GM12878 (cell line): ENCODE measurements around the gene CBARP. TPM values are rescaled to one million over a fixed set of nuclear protein-coding genes. Genes with fewer than 3 reads are reported as not detected.

ENCODE experiments used
- ATF7 ChIP-seq: fragments of 450-650 bp; IDR thresholded peaks from 2 replicates; pipeline ENCODE4 v1.6.1; 2016; ENCODE audit warnings: low read depth, mild to moderate bottlenecking
- BMI1 ChIP-seq: fragments of 450-650 bp; IDR thresholded peaks from 2 replicates; pipeline ENCODE4 v1.6.1; 2016; ENCODE audit warnings: mild to moderate bottlenecking, moderate library complexity, borderline replicate concordance
- CBX5 ChIP-seq: sonication (generic); IDR thresholded peaks from 2 replicates; pipeline ENCODE4 v1.6.1; 2016; ENCODE audit warnings: low read depth, moderate library complexity, mild to moderate bottlenecking, inconsistent platforms
- CEBPB ChIP-seq, 2 experiments: fragments of 150-350 bp in 1 of 2; IDR thresholded peaks; 2 replicates each; pipeline ENCODE4 v1.6.1; 2012 to 2014; ENCODE audit warnings: low read depth in 2 of 2, low read length in 2 of 2, borderline replicate concordance in 1 of 2, inconsistent platforms in 1 of 2
- CHD1 ChIP-seq: IDR thresholded peaks from 2 replicates; pipeline ENCODE4 v1.6.1; 2012; ENCODE audit warnings: low read depth, low read length, improper control_type of control experiment
- CREB1 ChIP-seq: IDR thresholded peaks from 2 replicates; pipeline ENCODE4 v1.6.1; 2012; ENCODE audit warnings: low read depth, mild to moderate bottlenecking, inconsistent platforms
- DPF2 ChIP-seq: fragments of 450-650 bp; IDR thresholded peaks from 2 replicates; pipeline ENCODE4 v1.6.1; 2017; ENCODE audit warnings: mild to moderate bottlenecking
- EGR1 ChIP-seq, 2 experiments: IDR thresholded peaks; 1 replicate in 1 of 2; 2 replicates in 1 of 2; pipeline ENCODE4 v1.6.1; 2011 to 2012; ENCODE audit warnings: low read depth in 2 of 2, low read length in 2 of 2, borderline replicate concordance in 1 of 2, mild to moderate bottlenecking in 1 of 2, moderate library complexity in 1 of 2
- ESRRA ChIP-seq: IDR thresholded peaks from 2 replicates; pipeline ENCODE4 v1.6.1; 2012; ENCODE audit warnings: mild to moderate bottlenecking, low read length, improper control_type of control experiment
- ETV6 ChIP-seq, 2 experiments: fragments of 450-650 bp in 1 of 2; IDR thresholded peaks in 1 of 2; conservative IDR thresholded peaks in 1 of 2; 2 replicates each; pipeline ENCODE4 v1.6.1; 2014; ENCODE audit warnings: antibody characterized with exemption in 1 of 2, borderline replicate concordance in 1 of 2, low read depth in 1 of 2, mild to moderate bottlenecking in 1 of 2, moderate library complexity in 1 of 2
- GABPA ChIP-seq: IDR thresholded peaks from 2 replicates; pipeline ENCODE4 v1.6.1; 2014; ENCODE audit warnings: antibody characterized with exemption, low read depth, mild to moderate bottlenecking, inconsistent platforms
- HDAC2 ChIP-seq: fragments of 200-600 bp; sonication (generic); IDR thresholded peaks from 2 replicates; pipeline ENCODE4 v1.6.1; 2017
- HDGF ChIP-seq: fragments of 450-650 bp; IDR thresholded peaks from 2 replicates; pipeline ENCODE4 v1.6.1; 2016; ENCODE audit warnings: antibody characterized with exemption
- JUND ChIP-seq: IDR thresholded peaks from 2 replicates; pipeline ENCODE4 v1.6.1; 2012; ENCODE audit warnings: low read depth, mild to moderate bottlenecking, low read length, improper control_type of control experiment, moderate library complexity
- LARP7 ChIP-seq: fragments of 450-650 bp; IDR thresholded peaks from 2 replicates; pipeline ENCODE4 v1.6.1; 2017; ENCODE audit warnings: mild to moderate bottlenecking
- MYB ChIP-seq: fragments of 150-350 bp; IDR thresholded peaks from 2 replicates; pipeline ENCODE4 v1.6.1; 2014; ENCODE audit warnings: mild to moderate bottlenecking, low read depth, low read length, borderline replicate concordance
- NR2C1 ChIP-seq: fragments of 450-650 bp; IDR thresholded peaks from 2 replicates; pipeline ENCODE4 v1.6.1; 2017; ENCODE audit warnings: antibody characterized with exemption, mild to moderate bottlenecking, moderate library complexity
- POLR2A ChIP-seq: IDR thresholded peaks from 2 replicates; pipeline ENCODE4 v1.6.1; 2011; ENCODE audit warnings: low read depth, mild to moderate bottlenecking, low read length
- RAD51 ChIP-seq: fragments of 450-650 bp; IDR thresholded peaks from 2 replicates; pipeline ENCODE4 v1.6.1; 2016; ENCODE audit warnings: moderate library complexity, mild to moderate bottlenecking, inconsistent platforms
- RBBP5 ChIP-seq: fragments of 200-600 bp; sonication (generic); conservative IDR thresholded peaks from 2 replicates; pipeline ENCODE4 v1.6.1; 2016
- SP1 ChIP-seq: IDR thresholded peaks from one replicate; pipeline ENCODE4 v1.6.1; 2011; ENCODE audit warnings: low read depth, low read length
- TAF1 ChIP-seq: IDR thresholded peaks from 2 replicates; pipeline ENCODE4 v1.6.1; 2011; ENCODE audit warnings: mild to moderate bottlenecking, low read depth, low read length, borderline replicate concordance
- TBL1XR1 ChIP-seq: IDR thresholded peaks from 2 replicates; pipeline ENCODE4 v1.6.1; 2012; ENCODE audit warnings: low read depth, low read length, improper control_type of control experiment
- TCF3 ChIP-seq: IDR thresholded peaks from 2 replicates; pipeline ENCODE4 v1.6.1; 2012; ENCODE audit warnings: low read depth, mild to moderate bottlenecking, low read length, borderline replicate concordance; ENCODE audit not compliant: insufficient read depth
- ZNF24 ChIP-seq: fragments of 450-650 bp; IDR thresholded peaks from 2 replicates; pipeline ENCODE4 v1.6.1; 2017; ENCODE audit warnings: antibody characterized with exemption, mild to moderate bottlenecking
- polyA plus RNA-seq, 11 experiments: library from polyadenylated mRNA; depleted of rRNA in 4 of 11; unstranded in 6 of 11; stranded (reverse) in 5 of 11; fragments of >200 nt; fragmentation: Nextera tagmentation in 4 of 11; fragmentation: Illumina TruSeq in 1 of 11; extraction: Ambion mirVana in 4 of 11; extraction: Trizol in 1 of 11; gene quantifications; 1 replicate in 1 of 11; 2 replicates in 10 of 11; pipeline versions ENCODE4 v1.2.1 to v1.2.3, GENCODE V29; 2011 to 2016; ENCODE audit warnings: inconsistent platforms in 2 of 11, missing spikeins in 2 of 11, low read depth in 1 of 11
- total RNA-seq, 4 experiments: library from RNA; depleted of rRNA in 3 of 4; stranded (reverse); fragments of >200 nt in 3 of 4; fragmentation: Illumina TruSeq in 1 of 4; extraction: Trizol in 1 of 4; gene quantifications; 2 replicates each; pipeline versions ENCODE4 v1.2.1 to v1.2.3, GENCODE V29; 2013 to 2021
- TF ChIP-seq, protein P1 (sequence below): fragments of 450-650 bp; IDR thresholded peaks from 2 replicates; pipeline ENCODE4 v1.6.1; 2017; ENCODE audit warnings: mild to moderate bottlenecking, low read depth, inconsistent platforms; ENCODE audit not compliant: poor library complexity, severe bottlenecking
- TF ChIP-seq, protein P2 (sequence below): IDR thresholded peaks from 2 replicates; pipeline ENCODE4 v1.6.1; 2012; ENCODE audit warnings: low read depth, low read length, improper control_type of control experiment
- TF ChIP-seq, protein P3 (sequence below): fragments of 450-650 bp; IDR thresholded peaks from 2 replicates; pipeline ENCODE4 v1.6.1; 2017; ENCODE audit warnings: mild to moderate bottlenecking, moderate library complexity

The CBARP gene
- total and polyA plus RNA-seq, 10 of the 15 experiments (the other 5 are each of a cell fraction or from before 2014, with no cell fraction given), result 0.04 to 0.59 (median 0.18) TPM; not detected in 3

DNA sequence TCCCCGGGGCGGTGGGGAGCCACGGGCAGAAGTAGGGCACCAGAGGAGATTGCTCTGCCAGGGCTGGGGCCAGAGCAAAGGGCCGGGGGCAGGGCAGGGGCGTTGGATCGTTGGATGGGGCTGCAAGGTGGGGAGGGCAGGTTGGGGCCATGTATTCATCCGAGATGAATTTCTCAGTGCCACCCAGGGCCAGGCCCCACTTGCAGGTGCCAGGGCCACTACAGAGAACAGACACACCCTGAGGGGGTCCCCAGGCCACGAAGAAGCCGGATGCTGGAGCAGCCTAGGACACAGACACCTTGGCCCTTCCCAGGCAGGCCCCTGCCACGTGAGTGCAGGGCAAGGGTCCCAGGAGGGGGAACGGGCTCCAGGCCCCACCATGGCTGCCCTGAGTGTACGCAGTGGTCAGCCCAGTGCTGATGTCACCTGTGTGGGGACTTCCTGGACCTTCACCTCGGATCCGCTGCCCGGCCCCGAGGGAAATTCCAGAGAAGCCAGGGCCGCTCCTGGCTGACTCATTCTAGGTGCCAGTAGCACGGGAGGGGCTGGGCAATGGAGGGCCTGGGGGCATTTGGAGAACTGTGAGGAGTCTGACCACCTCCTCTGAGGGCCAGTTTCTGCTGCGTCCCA is 54.1 kb downstream of the CBARP start (continued):
- peak in 1 of 2 experiments; percentile 44; a peak in 1 of 4 replicates for TF ChIP-seq ETV6 (conservative IDR thresholded peaks at IDR 0.05 in 1 of 2, IDR thresholded peaks at IDR 0.05 in 1 of 2; ENCODE audit: borderline replicate concordance in 1 of 2, low read depth in 1 of 2)
- no peak for TF ChIP-seq GABPA
- TF ChIP-seq MYB, result no peak
- TF ChIP-seq CREB1, result 0 out of 2 replicates have a peak, but pooled peaks have one; percentile 41
- no peak for TF ChIP-seq RBBP5
- peak; percentile 16 for TF ChIP-seq SP1
- no peak for TF ChIP-seq CBX5
- TF ChIP-seq ATF7, result peak; percentile 72
- TF ChIP-seq EGR1 (IDR thresholded peaks at IDR 0.05; ENCODE audit: borderline replicate concordance in 1 of 2, low read depth in 2 of 2, low read length in 2 of 2), result no peak
- TF ChIP-seq, protein P1, sequence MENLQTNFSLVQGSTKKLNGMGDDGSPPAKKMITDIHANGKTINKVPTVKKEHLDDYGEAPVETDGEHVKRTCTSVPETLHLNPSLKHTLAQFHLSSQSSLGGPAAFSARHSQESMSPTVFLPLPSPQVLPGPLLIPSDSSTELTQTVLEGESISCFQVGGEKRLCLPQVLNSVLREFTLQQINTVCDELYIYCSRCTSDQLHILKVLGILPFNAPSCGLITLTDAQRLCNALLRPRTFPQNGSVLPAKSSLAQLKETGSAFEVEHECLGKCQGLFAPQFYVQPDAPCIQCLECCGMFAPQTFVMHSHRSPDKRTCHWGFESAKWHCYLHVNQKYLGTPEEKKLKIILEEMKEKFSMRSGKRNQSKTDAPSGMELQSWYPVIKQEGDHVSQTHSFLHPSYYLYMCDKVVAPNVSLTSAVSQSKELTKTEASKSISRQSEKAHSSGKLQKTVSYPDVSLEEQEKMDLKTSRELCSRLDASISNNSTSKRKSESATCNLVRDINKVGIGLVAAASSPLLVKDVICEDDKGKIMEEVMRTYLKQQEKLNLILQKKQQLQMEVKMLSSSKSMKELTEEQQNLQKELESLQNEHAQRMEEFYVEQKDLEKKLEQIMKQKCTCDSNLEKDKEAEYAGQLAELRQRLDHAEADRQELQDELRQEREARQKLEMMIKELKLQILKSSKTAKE, result peak; percentile 43
- no peak for TF ChIP-seq RAD51
- TF ChIP-seq ZNF24, result no peak
- no peak for TF ChIP-seq CEBPB (IDR thresholded peaks at IDR 0.05; ENCODE audit: borderline replicate concordance in 1 of 2, low read depth in 2 of 2, low read length in 2 of 2)
- TF ChIP-seq, protein P2, sequence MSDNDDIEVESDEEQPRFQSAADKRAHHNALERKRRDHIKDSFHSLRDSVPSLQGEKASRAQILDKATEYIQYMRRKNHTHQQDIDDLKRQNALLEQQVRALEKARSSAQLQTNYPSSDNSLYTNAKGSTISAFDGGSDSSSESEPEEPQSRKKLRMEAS, result no peak
- TF ChIP-seq HDAC2, result no peak
- TF ChIP-seq JUND, result peak; percentile 64; the same call in 1 of the 2 replicates
- TF ChIP-seq ESRRA, result no peak
- no peak for TF ChIP-seq CHD1
- no peak for TF ChIP-seq LARP7
- no peak for TF ChIP-seq TAF1
- TF ChIP-seq, protein P3, sequence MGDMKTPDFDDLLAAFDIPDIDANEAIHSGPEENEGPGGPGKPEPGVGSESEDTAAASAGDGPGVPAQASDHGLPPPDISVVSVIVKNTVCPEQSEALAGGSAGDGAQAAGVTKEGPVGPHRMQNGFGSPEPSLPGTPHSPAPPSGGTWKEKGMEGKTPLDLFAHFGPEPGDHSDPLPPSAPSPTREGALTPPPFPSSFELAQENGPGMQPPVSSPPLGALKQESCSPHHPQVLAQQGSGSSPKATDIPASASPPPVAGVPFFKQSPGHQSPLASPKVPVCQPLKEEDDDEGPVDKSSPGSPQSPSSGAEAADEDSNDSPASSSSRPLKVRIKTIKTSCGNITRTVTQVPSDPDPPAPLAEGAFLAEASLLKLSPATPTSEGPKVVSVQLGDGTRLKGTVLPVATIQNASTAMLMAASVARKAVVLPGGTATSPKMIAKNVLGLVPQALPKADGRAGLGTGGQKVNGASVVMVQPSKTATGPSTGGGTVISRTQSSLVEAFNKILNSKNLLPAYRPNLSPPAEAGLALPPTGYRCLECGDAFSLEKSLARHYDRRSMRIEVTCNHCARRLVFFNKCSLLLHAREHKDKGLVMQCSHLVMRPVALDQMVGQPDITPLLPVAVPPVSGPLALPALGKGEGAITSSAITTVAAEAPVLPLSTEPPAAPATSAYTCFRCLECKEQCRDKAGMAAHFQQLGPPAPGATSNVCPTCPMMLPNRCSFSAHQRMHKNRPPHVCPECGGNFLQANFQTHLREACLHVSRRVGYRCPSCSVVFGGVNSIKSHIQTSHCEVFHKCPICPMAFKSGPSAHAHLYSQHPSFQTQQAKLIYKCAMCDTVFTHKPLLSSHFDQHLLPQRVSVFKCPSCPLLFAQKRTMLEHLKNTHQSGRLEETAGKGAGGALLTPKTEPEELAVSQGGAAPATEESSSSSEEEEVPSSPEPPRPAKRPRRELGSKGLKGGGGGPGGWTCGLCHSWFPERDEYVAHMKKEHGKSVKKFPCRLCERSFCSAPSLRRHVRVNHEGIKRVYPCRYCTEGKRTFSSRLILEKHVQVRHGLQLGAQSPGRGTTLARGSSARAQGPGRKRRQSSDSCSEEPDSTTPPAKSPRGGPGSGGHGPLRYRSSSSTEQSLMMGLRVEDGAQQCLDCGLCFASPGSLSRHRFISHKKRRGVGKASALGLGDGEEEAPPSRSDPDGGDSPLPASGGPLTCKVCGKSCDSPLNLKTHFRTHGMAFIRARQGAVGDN, result peak; percentile 94
- TF ChIP-seq BMI1, result 0 out of 2 replicates have a peak, but pooled peaks have one; percentile 12
- no peak for TF ChIP-seq POLR2A
- TF ChIP-seq NR2C1, result 0 out of 2 replicates have a peak, but pooled peaks have one; percentile 16
- TF ChIP-seq TBL1XR1, result no peak
- peak; percentile 97 for TF ChIP-seq DPF2
- TF ChIP-seq TCF3, result no peak
- TF ChIP-seq HDGF, result no peak
